SU-DHL-6 (cell line): Measurements from ENCODE around the gene CLDN12.

ENCODE experiments used
- CTCF ChIP-seq: fragments of 200-600 bp; sonication (generic); IDR thresholded peaks from one replicate; pipeline ENCODE4 v1.5.1; 2017; ENCODE audit warnings: antibody characterized with exemption, mild to moderate bottlenecking, low read length, moderate library complexity; ENCODE audit not compliant: insufficient read depth, poor library complexity, severe bottlenecking
- EZH2phosphoT487 ChIP-seq: fragments of 200-600 bp; sonication (generic), shearing (Covaris generic); conservative IDR thresholded peaks from 2 replicates; pipeline ENCODE4 v1.6.1; 2018; ENCODE audit warnings: mild to moderate bottlenecking, antibody characterized with exemption, low read length, moderate library complexity, mixed read lengths

GRCh38 chr7:90390926-90391325 lies 12.3 kb upstream of the CLDN12 start:
- TF ChIP-seq CTCF (no peak), EZH2phosphoT487 (no peak)
